Measurements from ENCODE around the gene PPM1K.
"Not testable (repeated sequence)": the region's sequence is repeated elsewhere in the genome, so short reads cannot be mapped to it uniquely, and the experiment has no call there.

Gene PPM1K

GRCh38 chr4:88284439-88285234 is at the start of gene PPM1K:
TSS of gene PPM1K (minus strand) at chr4:88284561. CDS start at chr4:88278583, 5,978 bp downstream.
- DNase-seq = peak; percentile 99

GRCh38 chr4:88333741-88334405 is 49.5 kb upstream of the PPM1K start:
- DNase-seq = no peak

GRCh38 chr4:88327665-88328064 is 43.3 kb upstream of the PPM1K start:
- DNase-seq = no peak

GRCh38 chr4:88320780-88321373 is 36.5 kb upstream of the PPM1K start:
- DNase-seq = peak; percentile 24

- no peak for DNase-seq
Measured at GRCh38 chr4:88320224-88320779, 35.9 kb upstream of the PPM1K start.

GRCh38 chr4:88318751-88319350 is 34.5 kb upstream of the PPM1K start:
- no peak for DNase-seq

GRCh38 chr4:88315460-88316017 is 31.2 kb upstream of the PPM1K start:
- DNase-seq = no peak

- not testable (repeated sequence) for DNase-seq
Measured at GRCh38 chr4:88313088-88313624, 28.8 kb upstream of the PPM1K start.

GRCh38 chr4:88308587-88308986 is 24.2 kb upstream of the PPM1K start:
- no peak for DNase-seq

GRCh38 chr4:88297725-88298454 is 13.5 kb upstream of the PPM1K start:
- no peak for DNase-seq

- no peak for DNase-seq
Measured at GRCh38 chr4:88297212-88297516, 12.8 kb upstream of the PPM1K start.

- no peak for DNase-seq
Measured at GRCh38 chr4:88296413-88297211, 12.3 kb upstream of the PPM1K start.

GRCh38 chr4:88295656-88296055 is 11.3 kb upstream of the PPM1K start:
- no peak for DNase-seq

- DNase-seq = peak; percentile 85
Measured at GRCh38 chr4:88291003-88291402, 6.6 kb upstream of the PPM1K start.

- peak; percentile 21 for DNase-seq
Measured at GRCh38 chr4:88286897-88287296, 2.5 kb upstream of the PPM1K start.

GRCh38 chr4:88285235-88285653 is 883 bp upstream of the PPM1K start:
- DNase-seq = peak; percentile 67

- peak; percentile 81 for DNase-seq
Measured at GRCh38 chr4:88283661-88284438, 511 bp downstream of the PPM1K start.

GRCh38 chr4:88280228-88280795 is 4.0 kb downstream of the PPM1K start:
- no peak for DNase-seq

GRCh38 chr4:88277711-88278225 is 6.6 kb downstream of the PPM1K start:
- no peak for DNase-seq

All from midbrain (tissue), 1 donor.